ENCODE measurements around the gene GPR150.
"Not testable (repeated sequence)": the region's sequence is repeated elsewhere in the genome, so short reads cannot be mapped to it uniquely, and the experiment has no call there.

GPR150 gene

DNA sequence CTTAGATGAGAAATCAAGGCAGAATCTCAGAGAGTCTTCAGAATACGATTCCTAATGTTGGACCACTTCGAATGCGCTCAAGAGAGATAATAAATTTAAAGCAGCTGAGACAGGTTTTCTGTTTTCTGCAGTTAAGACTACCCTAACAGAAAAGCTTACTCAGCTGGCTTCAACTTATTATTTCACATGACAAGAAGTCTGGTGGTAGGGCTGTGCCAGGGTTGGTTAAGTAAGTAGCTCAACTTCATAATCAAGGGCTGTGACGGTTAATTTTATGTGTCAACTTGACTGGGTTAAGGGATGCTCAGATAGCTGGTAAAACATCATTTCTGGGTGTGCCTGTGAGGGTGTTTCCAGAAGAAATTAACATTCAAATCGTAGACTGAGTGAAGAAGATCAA is 3.8 kb downstream of the GPR150 start:
- DNase-seq (ENCODE audit: low spot score) = no peak

- no peak for DNase-seq (ENCODE audit: low spot score)
Observed at GRCh38 chr5:95624368-95624767, 4.5 kb downstream of the GPR150 start.

DNA sequence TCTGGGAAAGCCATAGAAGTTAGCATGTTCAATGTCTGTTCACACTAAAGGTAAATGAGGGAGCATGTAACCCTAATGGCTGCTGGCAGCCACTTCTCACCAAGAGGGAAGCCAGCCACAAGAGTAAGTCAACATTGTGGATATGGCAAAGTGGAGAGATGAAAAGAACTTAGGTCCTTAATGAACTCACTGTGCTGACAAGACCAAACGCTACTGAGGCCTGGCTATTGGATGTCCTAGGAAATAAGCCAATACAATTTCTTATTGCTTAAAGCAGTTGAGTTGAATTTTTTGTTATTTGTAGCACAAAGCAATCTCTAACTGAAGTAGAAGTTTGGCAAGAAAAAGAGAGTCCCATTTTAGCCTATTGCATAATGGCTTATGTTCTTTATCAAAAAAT is 6.8 kb downstream of the GPR150 start:
- DNase-seq (ENCODE audit: low spot score) = no peak

DNA sequence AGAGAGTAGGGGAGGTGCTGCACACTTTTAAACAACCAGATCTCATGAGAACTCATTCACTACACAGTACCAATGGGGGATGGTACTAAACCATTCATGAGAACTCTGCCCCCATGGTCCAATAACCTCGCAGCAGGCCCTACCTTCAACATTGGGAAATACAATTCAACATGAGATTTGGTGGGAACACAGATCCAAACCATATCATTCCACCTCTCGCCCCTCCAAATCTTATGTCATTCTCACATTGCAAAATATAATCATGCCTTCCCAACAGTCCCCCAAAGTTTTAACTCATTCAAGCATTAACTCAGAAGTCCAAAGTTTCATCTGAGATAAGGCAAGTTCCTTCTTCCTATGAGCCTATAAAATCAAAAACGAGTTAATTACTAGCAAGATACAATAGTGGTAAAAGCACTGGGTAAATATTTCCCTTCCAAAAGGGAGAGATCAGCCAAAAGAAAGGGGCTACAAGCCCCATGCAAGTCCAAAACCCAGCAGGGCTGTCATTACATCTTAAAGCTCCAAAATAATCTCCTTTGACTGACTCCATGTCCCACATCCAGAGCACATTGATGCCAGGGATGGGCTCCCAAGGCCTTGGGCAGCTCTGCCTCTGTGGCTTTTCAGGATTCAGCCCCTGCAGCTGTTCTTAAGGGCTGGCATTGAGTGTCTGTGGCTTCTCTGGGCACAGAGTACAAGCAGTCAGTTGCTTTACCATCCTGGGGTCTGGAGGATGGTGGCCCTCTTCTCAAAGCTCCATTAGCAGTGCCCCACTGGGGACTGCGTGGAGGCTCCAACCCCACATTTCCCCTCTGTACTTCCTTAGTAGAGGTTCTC is 8.3 kb downstream of the GPR150 start:
- no peak for DNase-seq (ENCODE audit: low spot score)

DNA sequence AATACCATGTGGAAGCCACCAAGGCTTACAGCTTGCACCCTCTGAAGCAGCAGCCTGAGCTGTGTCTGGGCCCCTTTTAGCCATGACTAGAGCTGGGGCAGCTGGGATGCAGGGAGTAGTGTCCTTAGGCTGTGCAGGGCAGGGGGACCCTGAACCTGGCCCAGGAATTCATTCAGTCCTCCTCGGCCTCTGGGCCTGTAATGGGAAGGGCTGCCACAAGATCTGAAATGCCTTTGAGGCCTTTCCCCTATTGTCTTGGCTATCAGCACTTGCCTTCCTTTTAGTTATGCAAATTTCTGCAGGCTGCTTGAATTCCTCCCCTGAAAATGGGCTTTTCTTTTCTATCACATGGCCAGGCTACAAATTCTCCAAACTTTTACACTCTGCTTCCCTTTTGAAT is 9.0 kb downstream of the GPR150 start:
- no peak for DNase-seq (ENCODE audit: low spot score)

GRCh38 chr5:95630394-95630917 is 10.6 kb downstream of the GPR150 start:
- DNase-seq (ENCODE audit: low spot score) = no peak

DNA sequence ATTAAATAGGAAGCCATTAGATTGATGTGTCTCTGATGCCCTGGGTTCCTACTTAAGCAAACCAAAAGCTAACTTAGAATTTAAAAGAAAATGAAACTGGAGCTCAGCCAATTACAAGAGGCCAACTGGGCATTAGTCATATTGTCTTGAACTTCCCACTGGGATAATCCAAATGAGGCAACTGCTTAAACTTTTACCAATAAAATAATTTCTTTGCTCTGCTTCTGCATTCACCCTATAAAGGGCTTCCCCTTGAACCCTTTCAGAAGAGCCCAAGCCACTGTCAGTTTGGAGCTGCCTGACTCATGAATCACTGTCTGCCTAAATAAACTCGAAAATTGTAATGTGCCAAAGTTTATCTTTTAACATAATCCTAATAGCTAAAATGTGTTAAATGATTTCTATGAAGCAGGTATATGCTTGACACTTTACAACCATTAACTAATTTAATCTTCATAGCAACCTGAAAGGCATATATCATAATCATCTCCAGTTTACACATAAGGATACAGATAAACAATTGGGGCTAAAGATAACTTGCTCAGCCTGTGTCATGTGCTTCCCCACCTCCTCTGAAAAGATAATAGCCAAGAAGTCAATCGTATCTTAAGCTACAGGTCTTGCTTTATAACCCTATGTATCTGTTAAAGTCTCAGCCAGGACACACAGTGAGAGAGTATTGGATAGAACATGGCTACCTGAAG is 11.5 kb downstream of the GPR150 start:
- no peak for DNase-seq (ENCODE audit: low spot score)

GRCh38 chr5:95631991-95632675 is 12.2 kb downstream of the GPR150 start:
- no peak for DNase-seq (ENCODE audit: low spot score)

- DNase-seq (ENCODE audit: low spot score) = not testable (repeated sequence)
Observed at GRCh38 chr5:95632942-95633341, 13.1 kb downstream of the GPR150 start.

GRCh38 chr5:95633671-95634070 is 13.8 kb downstream of the GPR150 start:
- DNase-seq (ENCODE audit: low spot score) = no peak

GRCh38 chr5:95634081-95634480 is 14.2 kb downstream of the GPR150 start:
- no peak for DNase-seq (ENCODE audit: low spot score)

GRCh38 chr5:95638632-95639031 is 18.7 kb downstream of the GPR150 start:
- DNase-seq (ENCODE audit: low spot score) = no peak

- peak; percentile 11 for DNase-seq (ENCODE audit: low spot score)
Observed at GRCh38 chr5:95641741-95642220, 21.9 kb downstream of the GPR150 start.

GRCh38 chr5:95643152-95643551 is 23.3 kb downstream of the GPR150 start:
- DNase-seq (ENCODE audit: low spot score) = no peak

DNA sequence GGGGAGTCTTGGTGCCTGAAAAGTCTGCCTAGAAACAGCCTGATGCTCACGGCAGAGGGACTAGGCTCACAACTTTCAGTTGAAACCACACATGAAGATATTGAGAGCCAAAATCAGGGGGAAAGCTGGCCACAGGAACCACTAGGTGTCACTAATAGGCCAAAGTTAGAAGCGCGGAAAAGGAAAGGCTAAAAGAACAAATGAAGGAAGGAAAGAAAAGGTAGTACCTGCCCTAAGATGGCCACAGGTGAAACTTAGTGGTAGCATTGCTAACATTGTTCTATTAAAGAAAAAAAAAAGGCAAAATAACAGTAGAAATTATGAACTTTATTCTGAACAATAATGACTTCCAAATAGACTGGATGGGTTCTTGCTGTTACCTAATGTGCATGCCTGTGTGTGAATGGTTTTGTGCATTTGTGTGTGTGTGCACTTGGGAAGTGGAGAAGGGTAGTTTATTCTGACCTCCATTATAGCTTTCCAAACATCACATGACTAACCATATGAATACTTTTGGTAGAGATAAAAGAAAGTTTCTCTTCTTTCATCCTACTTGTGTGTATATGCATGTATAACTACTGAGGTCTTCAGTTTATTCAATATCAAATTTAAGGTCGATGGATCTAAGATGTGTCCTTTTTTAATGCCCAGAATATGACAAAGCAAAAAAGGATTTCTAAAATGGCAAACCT is 24.6 kb downstream of the GPR150 start:
- peak; percentile 58 for DNase-seq (ENCODE audit: low spot score)

- DNase-seq (ENCODE audit: low spot score) = not testable (repeated sequence)
Observed at GRCh38 chr5:95646226-95646568, 26.3 kb downstream of the GPR150 start.

DNA sequence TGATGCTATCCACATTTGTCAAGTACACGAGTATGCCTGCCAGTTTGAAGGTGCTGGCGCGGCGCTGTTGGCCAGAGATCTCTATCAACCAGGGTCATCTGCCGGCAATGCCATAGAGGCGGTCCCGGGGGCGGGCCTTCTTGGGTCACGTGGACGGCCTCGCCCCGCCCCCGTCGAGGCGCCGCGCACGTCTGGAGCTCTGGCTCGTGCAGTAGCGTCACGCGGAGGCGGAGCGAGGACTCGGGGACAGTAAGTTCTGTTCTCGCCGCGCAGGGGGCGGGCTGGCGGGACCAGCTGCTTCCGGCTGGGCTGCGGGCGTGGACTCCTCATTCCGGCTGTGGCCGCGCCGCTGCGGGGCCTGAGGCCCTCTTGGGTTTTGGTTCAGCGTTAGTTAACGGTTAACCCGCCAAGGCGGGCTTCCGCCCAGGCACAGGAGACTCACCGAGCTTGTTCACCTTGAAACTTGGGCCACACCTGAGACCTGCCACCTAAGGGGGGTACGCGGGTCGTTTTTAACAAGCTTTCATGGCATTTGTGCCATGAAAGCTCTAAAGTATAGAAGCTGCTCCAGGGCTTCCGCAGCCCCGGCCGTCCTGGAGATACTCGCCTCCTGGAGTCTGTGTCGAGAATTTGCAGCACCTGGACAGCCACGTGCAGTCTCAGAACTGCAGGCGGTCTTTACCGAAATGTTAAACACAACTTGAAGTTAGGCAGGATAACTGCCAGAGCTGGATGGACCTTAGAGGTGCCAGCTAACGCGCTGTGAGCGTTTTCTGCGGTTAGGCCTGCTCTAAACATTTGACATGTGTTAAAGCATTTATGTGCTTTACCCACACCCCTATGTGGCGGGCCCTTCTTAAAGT is 26.9 kb downstream of the GPR150 start, which contains the start of gene RFESD:
Gene RFESD (plus strand): TSS at position 209 of the 863 bp plus-strand sequence. CDS start 5,495 bp downstream, outside the sequence.
- peak; percentile 98 for DNase-seq (ENCODE audit: low spot score)

GRCh38 chr5:95647886-95648860 is 28.3 kb downstream of the GPR150 start:
- no peak for DNase-seq (ENCODE audit: low spot score)

DNA sequence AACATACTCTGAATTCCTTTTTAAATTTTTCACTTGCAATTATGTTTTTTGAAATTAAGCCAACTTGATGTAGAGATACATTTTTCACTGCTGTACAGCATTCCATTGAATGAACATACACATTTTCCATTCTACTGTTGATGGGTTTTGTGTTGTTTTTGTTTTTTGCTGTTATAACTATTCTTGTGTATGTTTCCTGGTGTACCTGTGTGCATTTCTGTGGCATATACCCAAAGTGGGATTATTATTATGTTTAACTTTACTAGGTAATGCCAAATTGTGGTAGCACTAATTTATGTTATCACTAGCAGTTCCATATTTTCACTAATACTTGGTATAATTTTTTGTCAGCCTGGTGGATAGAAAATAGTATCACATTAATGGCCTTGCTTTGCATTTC is 29.4 kb downstream of the GPR150 start:
- DNase-seq (ENCODE audit: low spot score) = no peak

Measured in SK-N-DZ (cell line).